ENCODE measurements around the gene GPC6.

GRCh38 chr13:93689333-93689732 is 462.7 kb downstream of the GPC6 start:
- TF ChIP-seq CTCF (conservative IDR thresholded peaks at IDR 0.05) (no peak), EZH2 (IDR thresholded peaks at IDR 0.05; ENCODE audit: low read depth) (no peak)
